ENCODE results near the gene YBX1.

DNA sequence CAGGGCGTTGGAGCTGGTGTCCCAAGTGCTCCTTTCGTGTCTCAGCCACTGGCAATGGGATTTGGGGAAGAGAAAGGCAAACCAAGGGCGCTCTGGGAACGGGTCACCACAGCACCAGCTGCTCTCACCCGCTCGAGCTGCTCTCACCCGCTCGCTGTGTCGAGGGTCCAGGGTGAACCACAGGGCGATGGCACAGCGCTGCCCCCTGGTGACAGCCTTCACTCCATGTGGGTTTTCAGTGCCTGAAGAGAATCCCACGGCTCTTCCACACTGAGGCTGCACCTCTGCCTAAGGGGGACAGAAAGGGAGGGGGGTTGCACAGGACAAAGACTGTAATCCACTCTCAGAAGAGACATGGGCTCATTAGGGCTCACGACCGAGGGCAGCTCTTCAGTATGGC is 64.9 kb downstream of the YBX1 start:
- no peak for TF ChIP-seq ZBTB7A (CRISPR knock-in tag; IDR thresholded peaks at IDR 0.05)
- TF ChIP-seq ETV6 (CRISPR knock-in tag; conservative IDR thresholded peaks at IDR 0.05): no peak
- TF ChIP-seq USF2 (IDR thresholded peaks at IDR 0.05; ENCODE audit: low read depth, low read length): no peak
- TF ChIP-seq USF2 (CRISPR knock-in tag; IDR thresholded peaks at IDR 0.05; ENCODE audit: borderline replicate concordance): no peak
- TF ChIP-seq ZNF546 (CRISPR knock-in tag; conservative IDR thresholded peaks at IDR 0.05): no peak

All from HepG2 (cell line).